ENCODE measurements around the gene SSU72. TPM values are rescaled to one million over a fixed set of nuclear protein-coding genes. Genes with fewer than 3 reads are reported as not detected.
"Not testable (repeated sequence)": the region's sequence is repeated elsewhere in the genome, so short reads cannot be mapped to it uniquely, and the experiment has no call there.

Gene SSU72
- polyA plus RNA-seq, 1 of the 3 experiments (the other 2 are of a cell fraction) = 104 TPM

DNA sequence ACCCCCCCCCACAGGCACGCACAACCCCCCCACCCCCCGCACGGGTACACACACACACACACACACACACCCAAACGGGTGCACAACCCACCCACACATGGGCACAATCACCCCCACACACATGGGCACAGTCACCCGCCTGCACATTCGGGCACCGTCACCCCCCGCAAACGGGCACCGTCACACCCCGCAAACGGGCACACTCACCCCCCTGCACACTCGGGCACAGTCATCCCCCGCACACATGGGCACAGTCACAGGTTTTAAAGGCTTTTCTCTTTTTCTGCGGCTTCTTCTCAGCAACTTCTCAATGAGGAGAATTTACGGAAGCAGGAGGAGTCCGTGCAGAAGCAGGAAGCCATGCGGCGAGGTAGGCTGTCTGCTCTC is 56.0 kb downstream of the SSU72 start:
- POLR2A ChIA-PET; H3K27ac ChIP-seq (ENCODE audit: low read depth in 2 of 2, low read length in 1 of 2); H3K9me2 ChIP-seq; H4K20me1 ChIP-seq (ENCODE audit: insufficient read depth); H3K9me3 ChIP-seq; H3K4me3 ChIP-seq (ENCODE audit: low read depth in 2 of 2, low read length in 1 of 2); CTCF ChIA-PET; H3K4me1 ChIP-seq (ENCODE audit: control insufficient read depth in 1 of 2, insufficient read depth in 2 of 2, low read depth in 1 of 2, low read length in 1 of 2); H2AFZ ChIP-seq (ENCODE audit: low read depth); H3F3A ChIP-seq (replicated peaks; ENCODE audit: insufficient read depth); H3K9ac ChIP-seq; H3K27me3 ChIP-seq (ENCODE audit: insufficient read depth); H3K36me3 ChIP-seq (replicated peaks in 1 of 2; ENCODE audit: control insufficient read depth in 1 of 2, insufficient read depth in 2 of 2, low read length in 1 of 2); H3K4me2 ChIP-seq: not testable (repeated sequence)
- 97% methylated on average over 16 of the region's 19 CpGs for WGBS (ENCODE audit: low lambda C conversion rate)
- peaks cover 22% of the 10 kb centered on the region; the same call in 1 of the 2 replicates for H3K79me2 ChIP-seq (ENCODE audit: insufficient read depth)
- peak; percentile 20 for DNase-seq

DNA sequence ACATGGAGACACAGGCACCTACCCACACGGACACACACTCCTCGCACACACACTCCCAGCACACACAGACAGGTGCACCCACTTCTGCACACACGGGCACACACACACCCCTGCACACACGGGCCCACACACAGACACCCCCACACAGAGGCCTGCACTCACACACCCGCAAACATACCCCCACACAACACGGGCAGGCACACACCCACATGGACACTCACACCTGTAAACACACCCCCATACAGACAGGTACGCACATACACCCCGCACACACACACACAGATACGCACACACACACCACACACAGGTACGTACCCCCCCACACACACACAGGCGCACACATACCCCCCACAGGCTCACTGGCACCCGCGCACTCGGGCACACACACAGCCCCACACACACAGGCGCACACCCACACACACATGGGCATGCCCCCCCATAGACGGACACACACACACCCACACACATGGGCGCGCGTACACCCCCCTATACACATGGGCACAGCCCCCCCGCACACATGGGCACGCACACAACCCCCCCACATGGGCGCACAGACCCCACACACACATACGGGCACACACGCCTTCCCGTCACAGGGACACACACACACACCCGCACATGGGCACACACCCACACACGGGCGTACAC is 56.6 kb downstream of the SSU72 start:
- Histone ChIP-seq H3K36me3 (replicated peaks in 1 of 2; ENCODE audit: control insufficient read depth in 1 of 2, insufficient read depth in 2 of 2, low read length in 1 of 2) (peaks cover 0 to 8% of the 10 kb centered on the region in 2 experiments), H3K4me3 (ENCODE audit: low read depth in 2 of 2, low read length in 1 of 2) (no peak overlapping the region), H3K27ac (ENCODE audit: low read depth in 2 of 2, low read length in 1 of 2) (no peak overlapping the region), H3K79me2 (ENCODE audit: insufficient read depth) (peaks cover 26% of the 10 kb centered on the region; the same call in 1 of the 2 replicates), H4K20me1 (ENCODE audit: insufficient read depth) (no peaks in the 10 kb centered on the region), H3K9ac (no peak overlapping the region), H2AFZ (ENCODE audit: low read depth) (no peak overlapping the region), H3K9me2 (no peaks in the 10 kb centered on the region), H3K4me1 (ENCODE audit: control insufficient read depth in 1 of 2, insufficient read depth in 2 of 2, low read depth in 1 of 2, low read length in 1 of 2) (no peaks in the 10 kb centered on the region), H3F3A (replicated peaks; ENCODE audit: insufficient read depth) (no peaks in the 10 kb centered on the region), H3K27me3 (ENCODE audit: insufficient read depth) (no peaks in the 10 kb centered on the region), H3K4me2 (no peak overlapping the region), H3K9me3 (no peaks in the 10 kb centered on the region)
- ChIA-PET POLR2A (no interaction called here), CTCF (no interaction called here)
- TF ChIP-seq POLR2AphosphoS5 (IDR thresholded peaks at IDR 0.05; ENCODE audit: low read depth, low read length) = no peak
- no peak for TF ChIP-seq TEAD4 (IDR thresholded peaks at IDR 0.05; ENCODE audit: borderline replicate concordance, insufficient read depth)
- no peak for TF ChIP-seq JUND (IDR thresholded peaks at IDR 0.05)
- no peak for TF ChIP-seq EP300 (IDR thresholded peaks at IDR 0.05; ENCODE audit: borderline replicate concordance in 1 of 2, low read depth in 1 of 2, low read length in 1 of 2)
- TF ChIP-seq MAX (IDR thresholded peaks at IDR 0.05; ENCODE audit: low read depth) = no peak
- TF ChIP-seq, protein P1, sequence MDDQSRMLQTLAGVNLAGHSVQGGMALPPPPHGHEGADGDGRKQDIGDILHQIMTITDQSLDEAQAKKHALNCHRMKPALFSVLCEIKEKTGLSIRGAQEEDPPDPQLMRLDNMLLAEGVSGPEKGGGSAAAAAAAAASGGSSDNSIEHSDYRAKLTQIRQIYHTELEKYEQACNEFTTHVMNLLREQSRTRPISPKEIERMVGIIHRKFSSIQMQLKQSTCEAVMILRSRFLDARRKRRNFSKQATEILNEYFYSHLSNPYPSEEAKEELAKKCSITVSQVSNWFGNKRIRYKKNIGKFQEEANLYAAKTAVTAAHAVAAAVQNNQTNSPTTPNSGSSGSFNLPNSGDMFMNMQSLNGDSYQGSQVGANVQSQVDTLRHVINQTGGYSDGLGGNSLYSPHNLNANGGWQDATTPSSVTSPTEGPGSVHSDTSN (IDR thresholded peaks at IDR 0.05) = no peak
- TF ChIP-seq SMC3 (IDR thresholded peaks at IDR 0.05; ENCODE audit: low read depth, low read length) = no peak
- no peak for TF ChIP-seq FOXM1 (IDR thresholded peaks at IDR 0.05; ENCODE audit: low read depth)
- DNase-seq = peak; percentile 29
- 93% methylated on average over 25 of the region's 28 CpGs for WGBS (ENCODE audit: low lambda C conversion rate)

DNA sequence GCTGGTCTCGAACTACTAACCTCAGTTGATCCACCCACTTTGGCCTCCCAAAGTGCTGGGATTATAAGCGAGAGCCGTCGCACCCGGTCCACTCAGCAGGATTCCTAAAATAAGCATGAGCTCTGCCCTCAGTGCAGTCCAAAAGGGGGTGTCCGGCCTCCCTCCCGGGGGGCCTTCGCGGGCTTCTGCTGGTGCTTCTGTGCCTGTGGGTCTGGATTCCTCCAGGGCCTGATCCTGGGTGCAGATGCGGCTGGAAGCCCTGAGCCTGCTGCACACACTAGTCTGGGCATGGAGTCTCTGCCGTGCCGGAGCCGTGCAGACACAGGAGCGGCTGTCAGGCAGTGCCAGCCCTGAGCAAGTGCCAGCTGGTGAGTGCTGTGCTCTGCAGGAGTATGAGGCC is 57.7 kb downstream of the SSU72 start:
- H3K9me2 ChIP-seq; DNase-seq; H3K27me3 ChIP-seq (ENCODE audit: insufficient read depth); POLR2A ChIA-PET; H3K4me1 ChIP-seq (ENCODE audit: control insufficient read depth in 1 of 2, insufficient read depth in 2 of 2, low read depth in 1 of 2, low read length in 1 of 2); H3K4me3 ChIP-seq (ENCODE audit: low read depth in 2 of 2, low read length in 1 of 2); H3F3A ChIP-seq (replicated peaks; ENCODE audit: insufficient read depth); H2AFZ ChIP-seq (ENCODE audit: low read depth); H3K9me3 ChIP-seq; H4K20me1 ChIP-seq (ENCODE audit: insufficient read depth); H3K27ac ChIP-seq (ENCODE audit: low read depth in 2 of 2, low read length in 1 of 2); H3K36me3 ChIP-seq (replicated peaks in 1 of 2; ENCODE audit: control insufficient read depth in 1 of 2, insufficient read depth in 2 of 2, low read length in 1 of 2); H3K9ac ChIP-seq; CTCF ChIA-PET; H3K4me2 ChIP-seq: not testable (repeated sequence)
- H3K79me2 ChIP-seq (ENCODE audit: insufficient read depth) = peaks cover 29% of the 10 kb centered on the region; the same call in 1 of the 2 replicates
- 100% methylated on average over 9 of the region's 14 CpGs for WGBS (ENCODE audit: low lambda C conversion rate)

GRCh38 chr1:1514376-1514775 is 60.3 kb downstream of the SSU72 start:
- H2AFZ ChIP-seq (ENCODE audit: low read depth); H3K4me3 ChIP-seq (ENCODE audit: low read depth in 2 of 2, low read length in 1 of 2); POLR2A ChIA-PET; DNase-seq; H3K9ac ChIP-seq; H4K20me1 ChIP-seq (ENCODE audit: insufficient read depth); H3K9me2 ChIP-seq; H3K27me3 ChIP-seq (ENCODE audit: insufficient read depth); H3K4me1 ChIP-seq (ENCODE audit: control insufficient read depth in 1 of 2, insufficient read depth in 2 of 2, low read depth in 1 of 2, low read length in 1 of 2); H3K4me2 ChIP-seq; H3K27ac ChIP-seq (ENCODE audit: low read depth in 2 of 2, low read length in 1 of 2); H3F3A ChIP-seq (replicated peaks; ENCODE audit: insufficient read depth); H3K9me3 ChIP-seq; H3K36me3 ChIP-seq (replicated peaks in 1 of 2; ENCODE audit: control insufficient read depth in 1 of 2, insufficient read depth in 2 of 2, low read length in 1 of 2): not testable (repeated sequence)
- peaks cover 32% of the 10 kb centered on the region; the same call in 1 of the 2 replicates for H3K79me2 ChIP-seq (ENCODE audit: insufficient read depth)
- CTCF ChIA-PET = interaction anchor here (0.9 to 1.3 kb wide), 2 partner anchors 10 to 167 kb away, joined by 3 to 4 read pairs; no protein-coding TSS in a partner anchor
- WGBS (ENCODE audit: low lambda C conversion rate) = 100% methylated on average over 6 of the region's 16 CpGs

DNA sequence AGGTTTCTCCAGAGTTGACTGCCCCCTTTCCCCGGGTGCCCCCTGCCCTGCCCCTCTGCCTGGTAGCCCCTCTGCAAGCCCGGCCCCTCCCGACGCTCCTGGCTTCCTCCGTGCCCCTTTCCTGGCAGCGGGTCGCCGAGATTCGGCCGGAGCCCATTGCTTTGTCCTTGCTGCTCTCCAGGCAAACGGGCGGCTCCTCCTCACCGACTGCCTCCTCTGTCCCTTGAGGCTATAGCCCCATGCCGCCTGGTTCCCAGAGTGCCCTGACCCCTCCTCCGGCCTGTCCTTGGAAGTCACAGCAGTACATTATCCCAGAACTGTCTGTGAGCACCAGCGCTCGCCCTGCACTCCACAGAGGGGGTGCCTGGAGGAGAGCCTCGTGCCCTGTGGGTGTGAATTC is 61.0 kb downstream of the SSU72 start:
- peaks cover 32% of the 10 kb centered on the region; the same call in 1 of the 2 replicates for H3K79me2 ChIP-seq (ENCODE audit: insufficient read depth)
- H3K9me3 ChIP-seq; H3K27ac ChIP-seq (ENCODE audit: low read depth in 2 of 2, low read length in 1 of 2); DNase-seq; POLR2A ChIA-PET; H3K9ac ChIP-seq; H4K20me1 ChIP-seq (ENCODE audit: insufficient read depth); H3K4me3 ChIP-seq (ENCODE audit: low read depth in 2 of 2, low read length in 1 of 2); H3K9me2 ChIP-seq; H2AFZ ChIP-seq (ENCODE audit: low read depth); H3K4me2 ChIP-seq; H3K27me3 ChIP-seq (ENCODE audit: insufficient read depth); H3K36me3 ChIP-seq (replicated peaks in 1 of 2; ENCODE audit: control insufficient read depth in 1 of 2, insufficient read depth in 2 of 2, low read length in 1 of 2); H3F3A ChIP-seq (replicated peaks; ENCODE audit: insufficient read depth); H3K4me1 ChIP-seq (ENCODE audit: control insufficient read depth in 1 of 2, insufficient read depth in 2 of 2, low read depth in 1 of 2, low read length in 1 of 2): not testable (repeated sequence)
- WGBS (ENCODE audit: low lambda C conversion rate) = 78% methylated on average over 12 of the region's 18 CpGs
- CTCF ChIA-PET = interaction anchor here (1.3 kb wide), 1 partner anchor 9 kb away, joined by 3 read pairs; no protein-coding TSS in a partner anchor

Measured in SK-N-SH (cell line).